HEK293 (cell line): Measurements from ENCODE around the gene OR2F2.

ENCODE experiments used
- ZNF157 ChIP-seq: fragments of 450-650 bp; formaldehyde crosslinking; IDR thresholded peaks from 2 replicates; pipeline ENCODE4 v1.5.1; 2016; ENCODE audit warnings: missing biosample characterization, missing genetic modification characterization

OR2F2 gene

GRCh38 chr7:143983960-143984359 is 48.9 kb downstream of the OR2F2 start (continued):
- no peak for TF ChIP-seq ZNF157 (tag by site-specific recombination)
